Neural progenitor cell (in vitro differentiated cells): ENCODE results near the gene ARHGEF39. TPM values are rescaled to one million over a fixed set of nuclear protein-coding genes. Genes with fewer than 3 reads are reported as not detected.
"Not testable (repeated sequence)": the region's sequence is repeated elsewhere in the genome, so short reads cannot be mapped to it uniquely, and the experiment has no call there.

Source experiments
- DNase-seq: peaks from one replicate; pipeline ENCODE4 v3.0.0-alpha.2; 2016; ENCODE audit warnings: low spot score
- H2AFZ ChIP-seq: fragments of 200-600 bp; sonication (generic); replicated peaks from 2 replicates; pipeline ENCODE4 v1.6.1; 2016; ENCODE audit warnings: antibody characterized with exemption
- H3F3A ChIP-seq: fragments of 200-600 bp; sonication (generic); 2 replicates; pipeline ENCODE4 v1.6.1; 2016; ENCODE audit warnings: antibody characterized with exemption, low read depth
- H3K27ac ChIP-seq: fragments of 200-600 bp; sonication (generic); 2 replicates; pipeline ENCODE4 v1.5.1; 2016; ENCODE audit warnings: mild to moderate bottlenecking
- H3K27me3 ChIP-seq: fragments of 200-600 bp; sonication (generic); 2 replicates; pipeline ENCODE4 v1.6.1; 2016; ENCODE audit warnings: mild to moderate bottlenecking, moderate library complexity
- H3K36me3 ChIP-seq: fragments of 200-600 bp; sonication (generic); 2 replicates; pipeline ENCODE4 v1.5.1; 2016
- H3K4me1 ChIP-seq: fragments of 200-600 bp; sonication (generic); 2 replicates; pipeline ENCODE4 v1.6.1; 2016; ENCODE audit warnings: mixed run types
- H3K4me2 ChIP-seq: fragments of 200-600 bp; sonication (generic); 2 replicates; pipeline ENCODE4 v1.6.1; 2016
- H3K4me3 ChIP-seq: fragments of 200-600 bp; sonication (generic); 2 replicates; pipeline ENCODE4 v1.5.1; 2016
- H3K79me2 ChIP-seq: fragments of 200-600 bp; sonication (generic); 2 replicates; pipeline ENCODE4 v1.6.1; 2016; ENCODE audit warnings: low read depth
- H3K9ac ChIP-seq: fragments of 200-600 bp; sonication (generic); 2 replicates; pipeline ENCODE4 v1.6.1; 2016
- H3K9me3 ChIP-seq: fragments of 200-600 bp; sonication (generic); 2 replicates; pipeline ENCODE4 v1.5.1; 2016; ENCODE audit warnings: low read depth
- H4K20me1 ChIP-seq: fragments of 200-600 bp; sonication (generic); 2 replicates; pipeline ENCODE4 v1.6.1; 2016; ENCODE audit warnings: low read depth
- H3K27ac Mint-ChIP-seq: 3 replicates; pipeline ENCODE4 v1.8.0; 2021; ENCODE audit warnings: mixed read lengths
- H3K27me3 Mint-ChIP-seq: 2 replicates; pipeline ENCODE4 v1.8.0; 2022; ENCODE audit warnings: low read depth, mild to moderate bottlenecking, inconsistent platforms, moderate library complexity, mixed read lengths; ENCODE audit not compliant: insufficient read depth
- H3K36me3 Mint-ChIP-seq: 3 replicates; pipeline ENCODE4 v1.8.0; 2021; ENCODE audit warnings: mixed read lengths
- H3K4me1 Mint-ChIP-seq: 3 replicates; pipeline ENCODE4 v1.8.0; 2021; ENCODE audit warnings: mixed read lengths
- H3K4me3 Mint-ChIP-seq: 3 replicates; pipeline ENCODE4 v1.8.0; 2021; ENCODE audit warnings: mild to moderate bottlenecking, moderate library complexity, mixed read lengths
- H3K9me3 Mint-ChIP-seq: 3 replicates; pipeline ENCODE4 v1.8.0; 2020; ENCODE audit warnings: mixed read lengths
- EZH2 ChIP-seq: fragments of 200-600 bp; sonication (generic); IDR thresholded peaks from 2 replicates; pipeline ENCODE4 v1.6.1; 2017; ENCODE audit warnings: antibody characterized with exemption, mild to moderate bottlenecking, moderate library complexity
- EZH2phosphoT487 ChIP-seq: fragments of 200-600 bp; sonication (generic); IDR thresholded peaks from 2 replicates; pipeline ENCODE4 v1.6.1; 2017; ENCODE audit warnings: antibody characterized with exemption
- total RNA-seq: library from RNA; depleted of rRNA; stranded (reverse); fragments of >200 nt; gene quantifications from 2 replicates; pipeline ENCODE4 v1.2.3, GENCODE V29; 2015; ENCODE audit warnings: low replicate concordance
- TF ChIP-seq, protein P1 (sequence below): fragments of 200-600 bp; sonication (generic); IDR thresholded peaks from 2 replicates; pipeline ENCODE4 v1.5.1; 2017; ENCODE audit warnings: antibody characterized with exemption, mild to moderate bottlenecking

The ARHGEF39 gene
- total RNA-seq, 1 donor from 2014 or later: 13.2 TPM

DNA sequence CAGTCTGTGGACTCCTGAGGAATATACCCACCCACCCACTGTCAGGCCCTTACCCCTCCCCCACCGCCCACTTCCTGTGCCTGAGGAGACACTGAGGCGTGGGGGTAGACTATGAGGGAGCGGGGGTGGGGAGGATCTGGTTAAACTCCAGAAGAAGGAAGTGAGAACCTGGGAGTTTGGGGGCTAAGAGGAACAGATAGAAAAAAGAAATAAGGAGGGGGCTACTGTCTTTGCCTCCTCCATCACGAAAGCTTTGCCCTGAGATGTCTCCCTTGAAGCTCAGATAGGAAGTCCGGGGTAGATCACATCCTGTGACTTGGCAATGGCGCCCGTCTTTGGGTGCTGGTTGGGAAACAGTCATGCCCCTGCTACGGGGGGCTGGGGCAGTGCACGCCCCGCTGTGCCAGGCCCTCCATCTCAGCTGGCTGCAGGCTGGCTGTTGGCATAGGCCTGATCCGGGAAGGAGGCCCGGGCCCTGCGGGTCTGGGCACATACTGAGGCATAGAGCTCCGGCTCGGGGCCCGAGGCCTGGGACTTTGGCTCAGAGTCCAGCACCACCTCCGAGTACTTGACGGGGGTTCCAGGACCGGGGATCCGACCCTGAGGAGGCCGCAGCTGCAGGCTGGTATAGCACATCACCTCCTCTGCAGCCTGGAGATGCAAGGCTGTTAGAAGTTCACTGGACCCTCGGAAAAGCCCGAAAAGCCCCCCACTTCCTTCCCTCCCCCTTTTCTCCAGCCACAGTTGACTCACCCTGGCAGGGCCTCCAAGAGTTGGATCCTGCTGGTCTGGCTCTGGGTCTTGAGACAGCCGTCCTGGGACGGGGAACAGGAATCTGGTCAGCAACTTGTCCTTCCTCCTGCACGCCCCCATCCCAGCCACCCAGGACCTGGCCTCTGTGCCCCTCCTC, 15.3 kb downstream of the ARHGEF39 start:
- Histone ChIP-seq H3K36me3 (no peaks in the 10 kb centered on the region), H3F3A (peaks cover 17% of the 10 kb centered on the region), H2AFZ (no peak overlapping the region), H3K79me2 (no peaks in the 10 kb centered on the region), H3K27ac (no peak overlapping the region), H3K4me2 (no peak overlapping the region), H3K27me3 (peaks cover 14% of the 10 kb centered on the region), H3K9me3 (no peaks in the 10 kb centered on the region), H3K4me3 (no peak overlapping the region), H3K9ac (no peak overlapping the region), H4K20me1 (no peaks in the 10 kb centered on the region), H3K4me1 (peaks cover 17% of the 10 kb centered on the region)
- TF ChIP-seq EZH2 (no peak), EZH2phosphoT487 (no peak)
- TF ChIP-seq, protein P1, sequence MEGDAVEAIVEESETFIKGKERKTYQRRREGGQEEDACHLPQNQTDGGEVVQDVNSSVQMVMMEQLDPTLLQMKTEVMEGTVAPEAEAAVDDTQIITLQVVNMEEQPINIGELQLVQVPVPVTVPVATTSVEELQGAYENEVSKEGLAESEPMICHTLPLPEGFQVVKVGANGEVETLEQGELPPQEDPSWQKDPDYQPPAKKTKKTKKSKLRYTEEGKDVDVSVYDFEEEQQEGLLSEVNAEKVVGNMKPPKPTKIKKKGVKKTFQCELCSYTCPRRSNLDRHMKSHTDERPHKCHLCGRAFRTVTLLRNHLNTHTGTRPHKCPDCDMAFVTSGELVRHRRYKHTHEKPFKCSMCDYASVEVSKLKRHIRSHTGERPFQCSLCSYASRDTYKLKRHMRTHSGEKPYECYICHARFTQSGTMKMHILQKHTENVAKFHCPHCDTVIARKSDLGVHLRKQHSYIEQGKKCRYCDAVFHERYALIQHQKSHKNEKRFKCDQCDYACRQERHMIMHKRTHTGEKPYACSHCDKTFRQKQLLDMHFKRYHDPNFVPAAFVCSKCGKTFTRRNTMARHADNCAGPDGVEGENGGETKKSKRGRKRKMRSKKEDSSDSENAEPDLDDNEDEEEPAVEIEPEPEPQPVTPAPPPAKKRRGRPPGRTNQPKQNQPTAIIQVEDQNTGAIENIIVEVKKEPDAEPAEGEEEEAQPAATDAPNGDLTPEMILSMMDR: no peak
- Mint-ChIP-seq H3K4me3 (no peak overlapping the region), H3K27ac (no peak overlapping the region), H3K4me1 (peaks cover 22% of the 10 kb centered on the region), H3K27me3 (peaks cover 14% of the 10 kb centered on the region), H3K36me3 (no peaks in the 10 kb centered on the region), H3K9me3 (no peaks in the 10 kb centered on the region)
- DNase-seq: no peak

DNA sequence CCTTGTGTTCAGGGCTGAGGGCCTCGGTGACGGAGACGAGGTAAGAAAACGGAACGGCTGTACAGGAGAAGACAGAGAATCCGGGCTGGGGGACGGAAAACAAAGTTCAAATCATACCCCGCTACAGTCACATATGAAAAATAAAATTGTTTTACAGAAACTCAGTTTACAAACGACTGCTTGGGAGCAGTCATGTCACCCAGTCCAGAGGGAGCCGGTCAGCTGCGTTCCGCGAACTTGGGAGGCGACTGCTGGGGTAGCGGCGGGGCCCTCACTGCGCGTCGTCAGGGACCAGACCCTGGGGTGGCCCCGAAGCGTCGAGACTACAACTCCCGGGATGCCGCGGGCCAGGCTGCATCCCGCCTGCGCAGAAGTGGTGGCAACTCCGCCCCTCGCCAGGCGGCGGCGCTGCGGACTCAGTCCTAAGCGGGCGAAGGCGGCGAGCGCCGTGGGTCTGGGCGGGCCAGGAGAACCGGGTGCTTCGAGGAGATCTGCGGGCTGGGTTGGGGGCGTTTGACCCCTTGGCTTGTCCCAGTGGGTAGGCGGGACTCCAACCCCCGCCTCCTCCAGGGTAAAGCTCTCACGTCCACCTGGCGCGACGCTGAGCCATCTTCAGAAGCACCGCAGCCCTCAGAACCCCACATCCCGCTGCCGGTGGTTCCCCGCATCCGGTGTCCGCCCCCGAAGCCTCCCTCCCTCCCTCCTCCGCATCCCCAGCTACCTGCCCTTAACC, 18.3 kb downstream of the ARHGEF39 start:
- DNase-seq: peak; percentile 96
- H3K4me3 ChIP-seq: peak overlapping the region; percentile 63
- Mint-ChIP-seq H3K27me3 (peaks cover 16% of the 10 kb centered on the region), H3K36me3 (peaks cover under 1% of the 10 kb centered on the region), H3K9me3 (no peaks in the 10 kb centered on the region), H3K27ac (peak overlapping the region; percentile 62), H3K4me1 (peaks cover 22% of the 10 kb centered on the region), H3K4me3 (peak overlapping the region; percentile 90)
- H3F3A ChIP-seq: peaks cover 17% of the 10 kb centered on the region
- TF ChIP-seq EZH2: no peak
- TF ChIP-seq, protein P1: peak; percentile 79
- no peak for TF ChIP-seq EZH2phosphoT487
- H3K9ac ChIP-seq: no peak overlapping the region
- H3K9me3 ChIP-seq: no peaks in the 10 kb centered on the region
- H3K4me2 ChIP-seq: peak overlapping the region; percentile 80
- no peaks in the 10 kb centered on the region for H3K36me3 ChIP-seq
- no peaks in the 10 kb centered on the region for H3K79me2 ChIP-seq
- peaks cover 14% of the 10 kb centered on the region for H3K27me3 ChIP-seq
- H3K27ac ChIP-seq: no peak overlapping the region
- H2AFZ ChIP-seq: peak overlapping the region; percentile 78
- H4K20me1 ChIP-seq: no peaks in the 10 kb centered on the region
- peaks cover 17% of the 10 kb centered on the region for H3K4me1 ChIP-seq

DNA sequence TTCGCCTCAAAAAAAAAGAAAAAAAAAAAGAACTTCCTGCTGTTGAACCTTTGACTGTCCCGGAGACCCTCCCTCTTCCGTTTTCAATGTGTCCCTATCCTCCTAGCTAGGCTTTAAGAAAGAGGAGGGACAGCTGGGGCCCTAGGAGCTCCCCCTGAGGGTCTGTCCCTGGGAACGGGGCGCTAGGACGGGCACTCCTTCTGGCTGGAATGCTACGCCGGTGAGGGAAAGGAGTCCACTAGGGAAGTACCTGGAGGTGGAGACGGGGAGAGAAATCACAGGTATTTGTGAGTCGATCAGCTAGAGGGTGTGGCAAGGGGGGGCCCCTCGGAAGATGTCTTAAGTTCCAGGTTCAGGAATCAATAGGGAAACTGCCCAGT, 18.9 kb downstream of the ARHGEF39 start:
- H3K36me3 Mint-ChIP-seq: peaks cover 4% of the 10 kb centered on the region
- Histone ChIP-seq H4K20me1 (no peaks in the 10 kb centered on the region), H3K27me3 (peaks cover 14% of the 10 kb centered on the region), H2AFZ (peak overlapping the region; percentile 75), H3F3A (peaks cover 17% of the 10 kb centered on the region), H3K36me3 (no peaks in the 10 kb centered on the region), H3K9ac (no peak overlapping the region), H3K27ac (no peak overlapping the region), H3K4me3 (peak overlapping the region; percentile 63), H3K79me2 (no peaks in the 10 kb centered on the region), H3K4me1 (peaks cover 17% of the 10 kb centered on the region), H3K4me2 (peak overlapping the region; percentile 80), H3K9me3 (no peaks in the 10 kb centered on the region)
- peaks cover 13% of the 10 kb centered on the region for H3K27me3 Mint-ChIP-seq
- peaks cover 26% of the 10 kb centered on the region for H3K4me1 Mint-ChIP-seq
- DNase-seq: peak; percentile 73
- H3K4me3 Mint-ChIP-seq: peak overlapping the region; percentile 90
- TF ChIP-seq, protein P1: peak; percentile 36
- TF ChIP-seq EZH2phosphoT487: no peak
- TF ChIP-seq EZH2: no peak
- H3K27ac Mint-ChIP-seq: peak overlapping the region; percentile 62
- peaks cover 3% of the 10 kb centered on the region for H3K9me3 Mint-ChIP-seq

DNA sequence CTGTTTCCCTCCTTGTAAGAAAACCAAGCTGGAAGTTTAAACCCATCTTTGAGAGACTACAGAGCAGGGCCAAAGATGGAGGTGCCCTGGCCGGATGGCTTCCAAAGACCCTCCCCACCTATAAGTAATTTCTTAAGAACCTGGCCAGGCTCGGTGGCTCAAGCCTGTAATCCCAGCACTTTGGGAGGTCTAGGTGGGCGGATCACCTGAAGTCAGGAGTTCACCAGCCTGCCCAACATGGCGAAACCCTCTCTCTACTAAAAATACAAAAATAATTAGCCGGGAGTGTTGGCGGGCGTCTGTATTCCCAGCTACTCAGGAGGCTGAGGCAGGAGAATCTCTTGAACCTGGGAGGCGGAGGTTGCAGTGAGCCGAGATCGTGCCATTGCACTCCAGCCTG, 19.3 kb downstream of the ARHGEF39 start:
- Histone ChIP-seq H3K27me3 (peaks cover 14% of the 10 kb centered on the region), H3K4me2 (peak overlapping the region; percentile 80), H3K4me1 (peaks cover 13% of the 10 kb centered on the region), H2AFZ (peak overlapping the region; percentile 75), H3K4me3 (peak overlapping the region; percentile 63), H3F3A (peaks cover 17% of the 10 kb centered on the region)
- Mint-ChIP-seq H3K4me1 (peaks cover 26% of the 10 kb centered on the region), H3K27me3 (peaks cover 13% of the 10 kb centered on the region), H3K4me3 (peak overlapping the region; percentile 90)
- H3K27ac Mint-ChIP-seq, H3K36me3 ChIP-seq, H3K9me3 Mint-ChIP-seq, H3K9ac ChIP-seq, H3K27ac ChIP-seq, DNase-seq, H3K9me3 ChIP-seq, H3K36me3 Mint-ChIP-seq, H3K79me2 ChIP-seq, H4K20me1 ChIP-seq: not testable (repeated sequence)
